HepG2 (cell line): ENCODE measurements around the gene ARVCF. TPM values are rescaled to one million over a fixed set of nuclear protein-coding genes. Genes with fewer than 3 reads are reported as not detected.
A peak's percentile ranks its signal among the peaks of the same experiment; 100 is the strongest.

ENCODE experiments used
- EED ChIP-seq: sonication (generic); formaldehyde crosslinking; IDR thresholded peaks from 2 replicates; pipeline ENCODE4 v1.5.0; 2020; ENCODE audit warnings: mild to moderate bottlenecking, missing genetic modification reagents
- FOXK2 ChIP-seq: fragments of 450-650 bp; IDR thresholded peaks from 2 replicates; pipeline ENCODE4 v1.6.1; 2016
- IKZF4 ChIP-seq: sonication (generic); formaldehyde crosslinking; IDR thresholded peaks from 2 replicates; pipeline ENCODE4 v1.5.1; 2020; ENCODE audit warnings: borderline replicate concordance, mild to moderate bottlenecking, low read depth, missing genetic modification reagents; ENCODE audit errors: not compliant biosample characterization
- IRF1 ChIP-seq: sonication (generic); formaldehyde crosslinking; IDR thresholded peaks from 2 replicates; pipeline ENCODE4 v1.4.0; 2020; ENCODE audit warnings: low read depth, mild to moderate bottlenecking, missing genetic modification reagents
- MED8 ChIP-seq: sonication (generic); formaldehyde crosslinking; IDR thresholded peaks from 2 replicates; pipeline ENCODE4 v1.8.1; 2023; ENCODE audit warnings: mild to moderate bottlenecking, missing genetic modification reagents; ENCODE audit not compliant: insufficient replicate concordance
- POLR2G ChIP-seq: fragments of 200-400 bp; formaldehyde crosslinking; IDR thresholded peaks from 2 replicates; pipeline ENCODE4 v1.6.1; 2018; ENCODE audit warnings: mild to moderate bottlenecking, low read depth, low read length, moderate library complexity
- REPIN1 ChIP-seq: sonication (generic); formaldehyde crosslinking; IDR thresholded peaks from 2 replicates; pipeline ENCODE4 v1.8.0; 2022; ENCODE audit warnings: missing genetic modification reagents, low read depth, mild to moderate bottlenecking, borderline replicate concordance
- SOX5 ChIP-seq: IDR thresholded peaks from 2 replicates; pipeline ENCODE4 v1.6.1; 2016; ENCODE audit warnings: borderline replicate concordance
- SRY ChIP-seq: sonication (generic); formaldehyde crosslinking; IDR thresholded peaks from 2 replicates; pipeline ENCODE4 v1.8.0; 2022; ENCODE audit warnings: mild to moderate bottlenecking, missing genetic modification reagents
- ZFP36 ChIP-seq: fragments of 150-350 bp; IDR thresholded peaks from 2 replicates; pipeline ENCODE4 v1.6.1; 2018; ENCODE audit warnings: borderline replicate concordance, low read length, low read depth; ENCODE audit not compliant: partially characterized antibody
- ZFP36L1 ChIP-seq: sonication (generic); formaldehyde crosslinking; IDR thresholded peaks from 2 replicates; pipeline ENCODE4 v1.8.0; 2022; ENCODE audit warnings: mild to moderate bottlenecking, missing genetic modification reagents, moderate library complexity
- ZFP36L2 ChIP-seq: sonication (generic); formaldehyde crosslinking; IDR thresholded peaks from 2 replicates; pipeline ENCODE4 v1.4.0; 2020; ENCODE audit warnings: missing genetic modification reagents
- ZNF142 ChIP-seq: sonication (generic); formaldehyde crosslinking; IDR thresholded peaks from 2 replicates; pipeline ENCODE4 v1.4.0; 2020; ENCODE audit warnings: missing genetic modification reagents
- ZNF225 ChIP-seq: sonication (generic); formaldehyde crosslinking; IDR thresholded peaks from 2 replicates; pipeline ENCODE4 v1.4.0; 2020; ENCODE audit warnings: mild to moderate bottlenecking, missing genetic modification reagents
- ZNF280B ChIP-seq: sonication (generic); formaldehyde crosslinking; IDR thresholded peaks from 2 replicates; pipeline ENCODE4 v1.5.0; 2020; ENCODE audit warnings: missing genetic modification reagents, mild to moderate bottlenecking, borderline replicate concordance
- ZNF451 ChIP-seq: sonication (generic); formaldehyde crosslinking; IDR thresholded peaks from 2 replicates; pipeline ENCODE4 v1.5.0; 2020; ENCODE audit warnings: mild to moderate bottlenecking, missing genetic modification reagents
- ZNF564 ChIP-seq: sonication (generic); formaldehyde crosslinking; IDR thresholded peaks from 2 replicates; pipeline ENCODE4 v1.8.1; 2023; ENCODE audit warnings: mild to moderate bottlenecking, missing genetic modification reagents
- ZNF577 ChIP-seq: sonication (generic); formaldehyde crosslinking; IDR thresholded peaks from 2 replicates; pipeline ENCODE4 v1.4.0; 2020; ENCODE audit warnings: mild to moderate bottlenecking, low read depth, missing genetic modification reagents, borderline replicate concordance
- ZNF672 ChIP-seq: sonication (generic); formaldehyde crosslinking; IDR thresholded peaks from 2 replicates; pipeline ENCODE4 v1.8.1; 2022; ENCODE audit warnings: missing genetic modification reagents
- polyA plus RNA-seq, 8 experiments: library from polyadenylated mRNA; depleted of rRNA in 3 of 8; stranded (reverse) in 7 of 8; unstranded in 1 of 8; fragments of >200 nt; fragmentation: Illumina TruSeq in 4 of 8; extraction: Trizol in 4 of 8; gene quantifications; 2 replicates each; pipeline versions ENCODE4 v1.2.1 to v1.2.3, GENCODE V29; 2011 to 2016; ENCODE audit warnings: low read depth in 4 of 8, missing spikeins in 1 of 8, mixed read lengths in 1 of 8; ENCODE audit not compliant: insufficient read depth in 1 of 8
- total RNA-seq, 5 experiments: library from RNA; depleted of rRNA; stranded (reverse); fragments of >200 nt; fragmentation: Illumina TruSeq; extraction: Trizol; gene quantifications; 2 replicates each; pipeline ENCODE4 v1.2.3, GENCODE V29; 2016; ENCODE audit warnings: low read depth in 1 of 5
- TF ChIP-seq, protein P1 (sequence below): sonication (generic); formaldehyde crosslinking; IDR thresholded peaks from 2 replicates; pipeline ENCODE4 v1.9.0; 2021; ENCODE audit warnings: missing genetic modification reagents, mild to moderate bottlenecking, borderline replicate concordance

ARVCF gene
- total and polyA plus RNA-seq, 2 of the 13 experiments (the other 11 are each of a cell fraction or from before 2014, with no cell fraction given): 16.4 to 17.7 TPM

DNA sequence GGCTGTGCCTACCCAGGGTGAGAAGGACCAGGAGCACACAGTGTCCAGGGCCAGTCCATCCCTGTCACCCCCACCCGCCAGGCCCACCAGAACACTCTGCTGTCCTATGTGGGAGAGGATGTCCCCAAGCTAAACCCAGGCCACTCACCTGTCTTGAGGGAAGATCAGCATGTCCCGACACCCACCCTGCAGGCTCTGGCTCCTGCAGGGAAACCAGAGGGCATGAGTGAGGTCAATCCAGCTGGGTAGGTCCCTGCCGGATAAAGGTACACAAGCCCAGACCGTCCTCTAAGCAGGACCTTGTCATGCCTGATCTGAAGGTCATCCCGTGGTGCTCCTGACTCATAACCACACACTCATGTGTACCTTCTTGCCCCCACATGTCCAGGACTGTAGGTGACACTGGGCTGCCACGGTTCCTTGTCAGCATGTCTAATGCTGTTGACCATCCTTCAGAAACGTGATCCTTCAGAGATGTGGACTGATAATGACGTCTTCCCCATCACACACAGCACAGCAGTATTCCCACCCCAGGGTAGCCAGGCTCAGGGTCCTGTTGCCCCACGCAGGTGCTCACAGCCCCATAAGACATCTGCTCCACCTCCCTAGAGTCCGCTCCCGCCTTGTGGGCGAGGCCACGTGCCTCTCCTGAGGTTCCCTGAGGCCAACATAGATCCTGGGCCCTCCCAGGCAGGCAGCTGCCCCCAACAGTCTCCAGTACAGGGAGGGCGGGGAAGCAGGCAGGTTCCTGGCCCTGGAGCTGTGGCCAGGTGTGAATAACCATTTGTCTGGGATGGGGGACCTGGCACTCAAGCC is 6.1 kb downstream of the ARVCF start (continued):
- TF ChIP-seq, protein P1, sequence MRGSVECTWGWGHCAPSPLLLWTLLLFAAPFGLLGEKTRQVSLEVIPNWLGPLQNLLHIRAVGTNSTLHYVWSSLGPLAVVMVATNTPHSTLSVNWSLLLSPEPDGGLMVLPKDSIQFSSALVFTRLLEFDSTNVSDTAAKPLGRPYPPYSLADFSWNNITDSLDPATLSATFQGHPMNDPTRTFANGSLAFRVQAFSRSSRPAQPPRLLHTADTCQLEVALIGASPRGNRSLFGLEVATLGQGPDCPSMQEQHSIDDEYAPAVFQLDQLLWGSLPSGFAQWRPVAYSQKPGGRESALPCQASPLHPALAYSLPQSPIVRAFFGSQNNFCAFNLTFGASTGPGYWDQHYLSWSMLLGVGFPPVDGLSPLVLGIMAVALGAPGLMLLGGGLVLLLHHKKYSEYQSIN (CRISPR knock-in tag): no peak
- no peak for TF ChIP-seq IRF1 (CRISPR knock-in tag)
- no peak for TF ChIP-seq ZNF142
- TF ChIP-seq ZNF225 (CRISPR knock-in tag): no peak
- peak; percentile 78 for TF ChIP-seq FOXK2
- 0 out of 2 replicates have a peak, but pooled peaks have one; percentile 71 for TF ChIP-seq EED
- TF ChIP-seq ZNF577: no peak
- no peak for TF ChIP-seq POLR2G
- peak; percentile 54; the same call in 1 of the 2 replicates for TF ChIP-seq REPIN1 (CRISPR knock-in tag)
- 0 out of 2 replicates have a peak, but pooled peaks have one; percentile 22 for TF ChIP-seq ZNF280B (CRISPR knock-in tag)
- TF ChIP-seq ZFP36L1 (CRISPR knock-in tag): peak; percentile 64
- no peak for TF ChIP-seq ZNF672 (CRISPR knock-in tag)
- TF ChIP-seq ZNF564: no peak
- TF ChIP-seq ZFP36L2 (CRISPR knock-in tag): no peak
- no peak for TF ChIP-seq MED8 (CRISPR knock-in tag)
- TF ChIP-seq SOX5 (CRISPR knock-in tag): peak; percentile 51; the same call in 1 of the 2 replicates
- TF ChIP-seq SRY (CRISPR knock-in tag): no peak
- no peak for TF ChIP-seq IKZF4
- 0 out of 2 replicates have a peak, but pooled peaks have one; percentile 24 for TF ChIP-seq ZNF451 (CRISPR knock-in tag)
- TF ChIP-seq ZFP36: no peak
